ENCODE measurements around the gene EGFR. TPM values are rescaled to one million over a fixed set of nuclear protein-coding genes. Genes with fewer than 3 reads are reported as not detected.

EGFR gene
- total RNA-seq, 2 donors from 2014 or later: 21.1 to 22.5 TPM

GRCh38 chr7:55149001-55149400 lies 130.2 kb downstream of the EGFR start:
- no peak overlapping the region for H3K27ac ChIP-seq
- no peaks in the 10 kb centered on the region for H3K27me3 ChIP-seq
- no peaks in the 10 kb centered on the region for H3K9me3 ChIP-seq
- DNase-seq (ENCODE audit: low spot score): no peak
- no peak overlapping the region for H3K4me3 ChIP-seq
- H3K36me3 ChIP-seq: peaks cover 63% of the 10 kb centered on the region
- TF ChIP-seq, protein P1, sequence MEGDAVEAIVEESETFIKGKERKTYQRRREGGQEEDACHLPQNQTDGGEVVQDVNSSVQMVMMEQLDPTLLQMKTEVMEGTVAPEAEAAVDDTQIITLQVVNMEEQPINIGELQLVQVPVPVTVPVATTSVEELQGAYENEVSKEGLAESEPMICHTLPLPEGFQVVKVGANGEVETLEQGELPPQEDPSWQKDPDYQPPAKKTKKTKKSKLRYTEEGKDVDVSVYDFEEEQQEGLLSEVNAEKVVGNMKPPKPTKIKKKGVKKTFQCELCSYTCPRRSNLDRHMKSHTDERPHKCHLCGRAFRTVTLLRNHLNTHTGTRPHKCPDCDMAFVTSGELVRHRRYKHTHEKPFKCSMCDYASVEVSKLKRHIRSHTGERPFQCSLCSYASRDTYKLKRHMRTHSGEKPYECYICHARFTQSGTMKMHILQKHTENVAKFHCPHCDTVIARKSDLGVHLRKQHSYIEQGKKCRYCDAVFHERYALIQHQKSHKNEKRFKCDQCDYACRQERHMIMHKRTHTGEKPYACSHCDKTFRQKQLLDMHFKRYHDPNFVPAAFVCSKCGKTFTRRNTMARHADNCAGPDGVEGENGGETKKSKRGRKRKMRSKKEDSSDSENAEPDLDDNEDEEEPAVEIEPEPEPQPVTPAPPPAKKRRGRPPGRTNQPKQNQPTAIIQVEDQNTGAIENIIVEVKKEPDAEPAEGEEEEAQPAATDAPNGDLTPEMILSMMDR (IDR thresholded peaks at IDR 0.05): no peak
- H3K4me1 ChIP-seq: no peaks in the 10 kb centered on the region

DNA sequence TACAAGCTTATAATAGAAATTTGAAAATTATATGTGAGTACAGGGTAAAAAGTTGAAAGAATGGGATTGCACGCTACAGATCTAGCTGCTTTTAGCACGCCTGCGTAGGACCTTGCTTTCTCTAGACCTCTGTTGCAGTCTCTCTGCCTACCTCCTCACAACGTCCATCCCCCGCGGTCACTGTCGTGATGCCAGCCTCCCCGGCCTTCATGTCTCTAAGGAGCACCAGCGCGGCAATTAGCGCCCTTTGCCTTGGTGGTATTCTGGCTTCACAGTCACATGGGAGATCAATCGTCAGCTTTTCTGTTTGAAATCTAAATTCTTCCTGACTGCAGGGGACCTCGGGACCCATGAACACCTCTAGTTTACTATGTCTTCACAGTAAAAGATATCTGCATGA lies 131.3 kb downstream of the EGFR start:
- Histone ChIP-seq H3K27ac (no peak overlapping the region), H3K36me3 (peaks cover 61% of the 10 kb centered on the region), H3K9me3 (no peaks in the 10 kb centered on the region), H3K4me3 (no peak overlapping the region), H3K27me3 (no peaks in the 10 kb centered on the region), H3K4me1 (no peaks in the 10 kb centered on the region)
- TF ChIP-seq, protein P1 (IDR thresholded peaks at IDR 0.05): no peak
- no peak for DNase-seq (ENCODE audit: low spot score)

GRCh38 chr7:55150709-55151451 lies 132.1 kb downstream of the EGFR start:
- Histone ChIP-seq H3K27me3 (no peaks in the 10 kb centered on the region), H3K9me3 (no peaks in the 10 kb centered on the region), H3K27ac (no peak overlapping the region), H3K4me1 (no peaks in the 10 kb centered on the region), H3K36me3 (peaks cover 61% of the 10 kb centered on the region), H3K4me3 (no peak overlapping the region)
- no peak for DNase-seq (ENCODE audit: low spot score)
- TF ChIP-seq, protein P1 (IDR thresholded peaks at IDR 0.05): no peak

- no peaks in the 10 kb centered on the region for H3K4me1 ChIP-seq
- H3K9me3 ChIP-seq: no peaks in the 10 kb centered on the region
- H3K27ac ChIP-seq: no peak overlapping the region
- TF ChIP-seq, protein P1 (IDR thresholded peaks at IDR 0.05): no peak
- no peak overlapping the region for H3K4me3 ChIP-seq
- no peaks in the 10 kb centered on the region for H3K27me3 ChIP-seq
- H3K36me3 ChIP-seq: peaks cover 49% of the 10 kb centered on the region
- DNase-seq (ENCODE audit: low spot score): no peak
Observed at GRCh38 chr7:55152516-55152915, 133.7 kb downstream of the EGFR start.

DNA sequence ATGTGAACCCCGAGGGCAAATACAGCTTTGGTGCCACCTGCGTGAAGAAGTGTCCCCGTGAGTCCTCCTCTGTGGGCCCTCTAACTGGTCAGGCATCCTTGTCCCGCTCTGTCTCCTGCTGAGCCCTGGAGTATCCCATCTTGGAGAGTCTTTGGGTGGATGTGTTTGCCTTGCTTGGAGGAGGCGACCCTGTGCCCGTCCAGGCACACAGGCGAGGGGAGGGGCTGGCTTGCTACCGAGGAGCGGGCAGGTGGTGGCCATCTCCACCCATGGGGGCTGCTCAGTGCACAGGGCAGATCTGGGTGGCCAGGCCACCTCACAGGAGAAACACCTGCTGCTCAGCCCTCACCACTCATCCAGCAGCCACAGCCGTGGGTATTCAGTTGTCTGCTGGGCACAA lies 135.3 kb downstream of the EGFR start:
- Histone ChIP-seq H3K27ac (no peak overlapping the region), H3K4me3 (no peak overlapping the region), H3K27me3 (no peaks in the 10 kb centered on the region), H3K36me3 (peaks cover 59% of the 10 kb centered on the region), H3K4me1 (no peaks in the 10 kb centered on the region), H3K9me3 (no peaks in the 10 kb centered on the region)
- no peak for DNase-seq (ENCODE audit: low spot score)
- TF ChIP-seq, protein P1 (IDR thresholded peaks at IDR 0.05): no peak
